ENCODE measurements around the gene LMAN1.

Gene LMAN1

DNA sequence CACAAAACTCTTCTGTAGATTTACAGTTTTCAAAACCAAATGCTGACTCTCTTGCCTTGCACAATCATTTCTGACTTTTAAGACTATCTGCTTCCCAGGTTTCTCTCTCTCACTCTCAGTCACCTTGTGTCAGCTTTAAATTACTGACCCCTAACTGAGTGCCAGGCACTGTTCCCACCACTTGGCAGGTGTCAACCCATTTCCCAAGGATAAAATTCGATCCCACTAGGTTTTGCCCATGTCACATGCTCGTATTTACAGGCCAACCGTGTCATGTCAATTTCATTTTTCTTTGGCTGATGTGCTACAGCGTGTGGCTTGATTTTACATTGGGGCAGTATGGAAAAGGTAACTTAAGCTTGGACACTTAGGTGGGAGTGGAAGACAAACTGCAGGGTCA, 26.1 kb upstream of the LMAN1 start:
- Histone ChIP-seq H3K27me3 (ENCODE audit: control insufficient read depth in 2 of 2, insufficient read depth in 2 of 2, low read length in 2 of 2) (peaks cover 0 to 4% of the 10 kb centered on the region in 2 donors), H3K27ac (ENCODE audit: low read depth in 2 of 2, low read length in 2 of 2) (no peak overlapping the region), H3K4me1 (ENCODE audit: control insufficient read depth in 2 of 2, insufficient read depth in 2 of 2, low read length in 2 of 2) (no peaks in the 10 kb centered on the region), H3K9me3 (ENCODE audit: control insufficient read depth in 2 of 2, low read length in 2 of 2) (no peaks in the 10 kb centered on the region), H3K36me3 (ENCODE audit: control insufficient read depth in 2 of 2, insufficient read depth in 2 of 2, low read length in 2 of 2) (no peaks in the 10 kb centered on the region), H3K9ac (ENCODE audit: low read depth in 1 of 2, low read length in 2 of 2) (no peak overlapping the region), H3K4me3 (ENCODE audit: low read length in 2 of 2) (no peak overlapping the region)

DNA sequence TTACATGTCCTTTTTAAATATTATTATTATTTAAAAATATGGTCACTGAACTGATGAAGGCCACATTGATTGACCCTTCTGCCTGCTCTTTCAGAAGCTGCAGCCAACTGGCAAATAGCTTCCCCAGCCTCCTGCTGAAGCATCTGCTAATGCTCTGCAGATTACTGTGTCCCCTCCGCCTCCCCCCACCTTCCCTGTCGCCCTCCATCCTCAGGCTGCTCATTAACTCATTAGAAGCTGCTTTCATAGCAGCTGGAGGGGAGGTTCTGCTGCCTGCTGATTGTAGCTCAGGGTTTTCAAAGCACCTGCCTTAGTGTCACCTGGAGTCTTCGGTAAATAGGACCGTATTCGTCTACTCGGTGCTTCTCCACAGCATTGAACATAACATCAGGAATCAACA, 24.8 kb upstream of the LMAN1 start:
- Histone ChIP-seq H3K36me3 (ENCODE audit: control insufficient read depth in 2 of 2, insufficient read depth in 2 of 2, low read length in 2 of 2) (no peaks in the 10 kb centered on the region), H3K9ac (ENCODE audit: low read depth in 1 of 2, low read length in 2 of 2) (no peak overlapping the region), H3K27me3 (ENCODE audit: control insufficient read depth in 2 of 2, insufficient read depth in 2 of 2, low read length in 2 of 2) (peaks cover 0 to 7% of the 10 kb centered on the region in 2 donors), H3K4me1 (ENCODE audit: control insufficient read depth in 2 of 2, insufficient read depth in 2 of 2, low read length in 2 of 2) (no peaks in the 10 kb centered on the region), H3K4me3 (ENCODE audit: low read length in 2 of 2) (no peak overlapping the region), H3K9me3 (ENCODE audit: control insufficient read depth in 2 of 2, low read length in 2 of 2) (no peaks in the 10 kb centered on the region), H3K27ac (ENCODE audit: low read depth in 2 of 2, low read length in 2 of 2) (no peak overlapping the region)

DNA sequence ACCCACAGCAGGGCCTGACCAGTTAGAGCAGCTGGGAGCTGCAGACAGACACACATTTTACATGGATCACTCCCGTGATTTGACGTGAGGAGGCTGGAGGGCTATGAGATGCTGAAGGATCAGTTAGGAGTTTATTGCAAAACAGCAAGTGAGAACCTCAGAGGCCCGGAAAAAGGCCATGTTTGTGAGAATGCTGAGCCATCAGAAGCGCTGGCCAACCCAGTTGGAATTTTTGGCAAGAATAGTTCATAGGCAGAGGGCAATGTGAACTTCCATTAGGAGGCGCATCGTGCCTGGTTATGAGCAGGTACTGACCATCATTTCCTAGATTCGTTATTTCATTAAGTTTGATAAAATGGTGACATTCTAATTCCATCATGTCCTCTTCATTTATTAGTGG, 23.3 kb upstream of the LMAN1 start:
- Histone ChIP-seq H3K27ac (ENCODE audit: low read depth in 2 of 2, low read length in 2 of 2) (no peak overlapping the region), H3K9ac (ENCODE audit: low read depth in 1 of 2, low read length in 2 of 2) (no peak overlapping the region), H3K4me3 (ENCODE audit: low read length in 2 of 2) (no peak overlapping the region), H3K27me3 (ENCODE audit: control insufficient read depth in 2 of 2, insufficient read depth in 2 of 2, low read length in 2 of 2) (peaks cover 0 to 7% of the 10 kb centered on the region in 2 donors), H3K4me1 (ENCODE audit: control insufficient read depth in 2 of 2, insufficient read depth in 2 of 2, low read length in 2 of 2) (no peaks in the 10 kb centered on the region), H3K36me3 (ENCODE audit: control insufficient read depth in 2 of 2, insufficient read depth in 2 of 2, low read length in 2 of 2) (no peaks in the 10 kb centered on the region), H3K9me3 (ENCODE audit: control insufficient read depth in 2 of 2, low read length in 2 of 2) (no peaks in the 10 kb centered on the region)

DNA sequence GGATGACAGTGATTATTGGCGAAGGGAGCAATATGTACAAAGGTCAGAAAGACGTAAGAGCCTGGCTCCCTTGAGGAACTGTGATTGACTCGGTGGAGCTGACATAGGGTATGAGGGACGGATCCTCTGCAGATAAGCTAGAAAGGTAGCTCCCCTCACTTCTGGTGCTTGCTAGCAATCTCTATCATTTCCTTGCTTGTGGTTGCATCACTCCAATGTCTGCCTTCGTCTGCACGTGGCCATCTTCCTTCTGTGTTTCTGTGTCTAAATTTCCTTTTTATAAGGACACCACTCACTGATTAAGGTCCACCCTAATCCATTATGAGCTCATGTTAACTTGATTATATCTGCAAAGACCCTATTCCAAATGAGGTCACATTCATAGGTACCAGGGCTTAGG, 22.9 kb upstream of the LMAN1 start:
- Histone ChIP-seq H3K4me3 (ENCODE audit: low read length in 2 of 2) (no peak overlapping the region), H3K9me3 (ENCODE audit: control insufficient read depth in 2 of 2, low read length in 2 of 2) (no peaks in the 10 kb centered on the region), H3K27me3 (ENCODE audit: control insufficient read depth in 2 of 2, insufficient read depth in 2 of 2, low read length in 2 of 2) (peaks cover 0 to 7% of the 10 kb centered on the region in 2 donors), H3K27ac (ENCODE audit: low read depth in 2 of 2, low read length in 2 of 2) (no peak overlapping the region), H3K9ac (ENCODE audit: low read depth in 1 of 2, low read length in 2 of 2) (no peak overlapping the region), H3K4me1 (ENCODE audit: control insufficient read depth in 2 of 2, insufficient read depth in 2 of 2, low read length in 2 of 2) (no peaks in the 10 kb centered on the region), H3K36me3 (ENCODE audit: control insufficient read depth in 2 of 2, insufficient read depth in 2 of 2, low read length in 2 of 2) (no peaks in the 10 kb centered on the region)

DNA sequence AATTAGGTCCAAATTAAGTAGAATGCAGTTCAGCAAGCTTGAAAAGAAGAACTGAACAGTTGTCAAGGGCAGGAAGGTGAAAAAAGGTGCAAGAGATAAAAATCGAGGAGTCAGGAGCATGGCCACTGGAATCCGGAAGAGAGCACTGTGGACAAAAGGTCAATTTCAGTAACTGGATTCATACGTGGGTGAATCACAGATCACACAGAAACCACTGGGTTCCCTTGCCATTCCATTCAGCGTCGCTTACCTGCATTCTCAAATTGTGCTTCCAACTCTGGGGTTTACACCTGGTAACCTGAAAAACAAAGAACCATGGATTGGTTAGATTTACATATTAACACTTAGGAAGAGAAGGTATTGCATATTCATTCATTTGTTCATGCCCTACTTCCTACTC, 21.6 kb upstream of the LMAN1 start:
- Histone ChIP-seq H3K27ac (ENCODE audit: low read depth in 2 of 2, low read length in 2 of 2) (no peak overlapping the region), H3K4me3 (ENCODE audit: low read length in 2 of 2) (no peak overlapping the region), H3K4me1 (ENCODE audit: control insufficient read depth in 2 of 2, insufficient read depth in 2 of 2, low read length in 2 of 2) (no peaks in the 10 kb centered on the region), H3K27me3 (ENCODE audit: control insufficient read depth in 2 of 2, insufficient read depth in 2 of 2, low read length in 2 of 2) (peaks cover 0 to 7% of the 10 kb centered on the region in 2 donors), H3K9ac (ENCODE audit: low read depth in 1 of 2, low read length in 2 of 2) (no peak overlapping the region), H3K36me3 (ENCODE audit: control insufficient read depth in 2 of 2, insufficient read depth in 2 of 2, low read length in 2 of 2) (no peaks in the 10 kb centered on the region), H3K9me3 (ENCODE audit: control insufficient read depth in 2 of 2, low read length in 2 of 2) (no peaks in the 10 kb centered on the region)

DNA sequence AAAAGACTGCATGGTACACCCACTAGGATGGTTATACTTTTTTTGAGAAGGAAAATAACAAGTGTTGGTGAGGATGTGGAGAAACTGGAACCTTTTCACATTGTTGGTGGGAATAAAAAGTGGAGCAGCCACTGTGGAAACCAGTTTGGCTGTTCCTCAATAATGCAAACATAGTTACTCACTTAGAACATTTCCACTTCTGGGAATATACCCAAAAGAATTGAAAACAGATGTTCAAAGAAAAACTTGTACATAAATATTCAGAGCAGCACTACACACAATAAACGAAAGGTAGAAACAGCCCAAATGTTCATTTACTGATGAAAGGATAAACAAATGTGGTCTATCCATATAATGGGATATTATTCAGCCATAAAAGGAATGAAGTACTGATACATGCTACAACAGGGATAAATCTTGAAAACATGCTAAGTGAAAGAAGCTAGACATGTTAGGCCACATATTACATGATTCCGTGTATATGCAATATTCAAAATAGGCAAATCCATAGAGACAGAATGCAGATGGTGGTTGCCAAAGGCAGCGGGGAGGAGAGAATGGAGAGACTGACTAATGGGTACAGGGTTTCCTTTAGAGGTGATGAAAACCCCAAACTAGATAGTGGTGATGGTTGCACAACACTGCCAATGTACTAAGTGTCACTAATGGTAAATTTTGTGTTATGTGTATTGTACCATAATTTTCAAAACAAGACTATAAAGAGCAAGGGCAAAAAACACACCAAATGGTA, 20.9 kb upstream of the LMAN1 start:
- Histone ChIP-seq H3K36me3 (ENCODE audit: control insufficient read depth in 2 of 2, insufficient read depth in 2 of 2, low read length in 2 of 2) (no peaks in the 10 kb centered on the region), H3K9me3 (ENCODE audit: control insufficient read depth in 2 of 2, low read length in 2 of 2) (no peaks in the 10 kb centered on the region), H3K4me3 (ENCODE audit: low read length in 2 of 2) (no peak overlapping the region), H3K27ac (ENCODE audit: low read depth in 2 of 2, low read length in 2 of 2) (no peak overlapping the region), H3K27me3 (ENCODE audit: control insufficient read depth in 2 of 2, insufficient read depth in 2 of 2, low read length in 2 of 2) (peaks cover 0 to 7% of the 10 kb centered on the region in 2 donors), H3K4me1 (ENCODE audit: control insufficient read depth in 2 of 2, insufficient read depth in 2 of 2, low read length in 2 of 2) (no peaks in the 10 kb centered on the region), H3K9ac (ENCODE audit: low read depth in 1 of 2, low read length in 2 of 2) (no peak overlapping the region)

DNA sequence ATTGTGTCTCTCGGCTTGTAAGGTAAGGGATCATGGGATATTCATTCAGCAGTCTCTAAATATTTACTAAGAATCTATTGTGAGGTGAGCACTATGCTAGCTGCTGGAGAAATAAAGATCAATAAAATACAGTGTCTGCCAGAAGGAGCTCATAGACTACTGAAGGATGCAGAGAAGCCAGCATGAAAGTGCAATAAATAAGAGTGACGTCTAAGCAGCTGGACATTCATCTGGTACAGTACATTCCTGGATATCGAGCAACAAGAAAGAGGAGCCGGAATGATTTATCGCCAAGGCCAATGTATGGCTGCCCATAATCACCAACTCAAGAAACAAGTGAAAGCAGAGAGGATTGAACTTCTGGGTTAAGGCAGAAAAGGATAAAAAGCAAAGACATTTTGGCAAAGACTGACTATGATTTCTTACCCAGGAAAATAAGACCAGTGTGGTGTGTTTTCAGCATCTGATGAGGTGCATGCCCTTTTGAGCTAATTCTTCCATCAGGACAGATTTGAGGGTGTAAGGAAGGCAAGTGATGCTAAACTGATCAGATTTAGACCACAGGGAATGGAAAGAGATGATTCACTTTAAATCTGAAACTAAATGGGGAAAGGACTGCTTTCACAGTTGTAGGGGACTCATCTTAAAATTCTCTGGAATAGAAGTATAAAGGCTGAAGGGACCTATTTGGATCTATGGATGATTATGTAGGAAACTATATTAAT, 18.7 kb upstream of the LMAN1 start:
- H3K36me3 ChIP-seq (ENCODE audit: control insufficient read depth in 2 of 2, insufficient read depth in 2 of 2, low read length in 2 of 2) = no peaks in the 10 kb centered on the region
- no peak overlapping the region for H3K4me3 ChIP-seq (ENCODE audit: low read length in 2 of 2)

DNA sequence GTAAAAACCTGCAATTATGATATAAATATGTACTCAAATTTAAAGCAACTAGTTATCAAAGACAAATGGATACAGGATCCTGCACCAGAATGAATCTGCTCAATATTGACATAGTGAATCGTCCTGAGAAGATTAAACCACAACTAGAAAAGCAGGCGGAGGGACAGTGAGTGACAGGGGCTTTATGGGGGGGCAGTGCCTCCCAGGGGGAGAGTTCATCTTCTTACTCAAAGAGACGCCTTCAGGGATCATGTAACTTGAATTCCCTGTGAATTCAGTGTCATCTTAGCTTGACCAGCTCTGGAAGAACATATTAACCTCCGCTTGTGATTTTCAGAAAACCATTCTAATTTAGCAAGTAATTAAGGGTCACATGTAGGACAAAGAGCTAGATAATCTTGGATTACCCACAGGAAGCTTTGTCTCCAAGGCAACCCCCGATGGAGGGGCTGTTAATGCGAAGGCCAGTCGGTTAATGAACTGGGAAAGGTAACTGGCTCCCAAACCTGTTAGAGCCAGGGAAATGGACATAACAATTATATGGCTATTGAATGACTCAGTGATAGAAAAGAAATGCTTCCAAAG, 17.4 kb upstream of the LMAN1 start:
- Histone ChIP-seq H3K4me1 (ENCODE audit: control insufficient read depth in 2 of 2, insufficient read depth in 2 of 2, low read length in 2 of 2) (no peaks in the 10 kb centered on the region), H3K27ac (ENCODE audit: low read depth in 2 of 2, low read length in 2 of 2) (no peak overlapping the region), H3K36me3 (ENCODE audit: control insufficient read depth in 2 of 2, insufficient read depth in 2 of 2, low read length in 2 of 2) (no peaks in the 10 kb centered on the region), H3K9ac (ENCODE audit: low read depth in 1 of 2, low read length in 2 of 2) (no peak overlapping the region), H3K9me3 (ENCODE audit: control insufficient read depth in 2 of 2, low read length in 2 of 2) (no peaks in the 10 kb centered on the region), H3K4me3 (ENCODE audit: low read length in 2 of 2) (no peak overlapping the region), H3K27me3 (ENCODE audit: control insufficient read depth in 2 of 2, insufficient read depth in 2 of 2, low read length in 2 of 2) (peaks cover 6 to 9% of the 10 kb centered on the region in 2 donors)

More for the DNA sequence above, 18.7 kb upstream of the LMAN1 start:
- H3K27ac ChIP-seq (ENCODE audit: low read depth in 2 of 2, low read length in 2 of 2) = no peak overlapping the region
- H3K4me1 ChIP-seq (ENCODE audit: control insufficient read depth in 2 of 2, insufficient read depth in 2 of 2, low read length in 2 of 2) = no peaks in the 10 kb centered on the region
- no peaks in the 10 kb centered on the region for H3K9me3 ChIP-seq (ENCODE audit: control insufficient read depth in 2 of 2, low read length in 2 of 2)
- H3K9ac ChIP-seq (ENCODE audit: low read depth in 1 of 2, low read length in 2 of 2) = no peak overlapping the region
- H3K27me3 ChIP-seq (ENCODE audit: control insufficient read depth in 2 of 2, insufficient read depth in 2 of 2, low read length in 2 of 2) = peaks cover 3 to 7% of the 10 kb centered on the region in 2 donors

DNA sequence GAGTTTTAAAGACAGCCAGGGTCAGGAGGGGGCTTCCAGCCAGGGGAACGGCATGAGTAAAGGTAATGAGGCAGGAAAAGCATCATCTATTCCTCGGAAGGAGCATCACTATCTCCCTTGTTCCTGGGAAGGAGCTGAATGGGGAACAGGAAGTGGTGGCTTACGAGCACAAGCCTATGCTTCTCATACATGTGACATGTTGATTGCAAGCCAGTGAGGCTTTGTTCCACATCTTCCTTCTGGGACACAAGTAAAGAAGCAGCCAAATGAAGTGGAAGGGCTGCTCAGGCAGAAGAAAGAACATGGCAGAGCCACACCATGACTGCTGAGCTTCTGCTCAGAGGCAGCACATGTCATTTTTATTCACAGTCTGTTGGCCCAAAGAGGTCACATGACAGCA, 15.1 kb upstream of the LMAN1 start:
- Histone ChIP-seq H3K4me3 (ENCODE audit: low read length in 2 of 2) (no peak overlapping the region), H3K27me3 (ENCODE audit: control insufficient read depth in 2 of 2, insufficient read depth in 2 of 2, low read length in 2 of 2) (peaks cover 2 to 6% of the 10 kb centered on the region in 2 donors), H3K9me3 (ENCODE audit: control insufficient read depth in 2 of 2, low read length in 2 of 2) (no peaks in the 10 kb centered on the region), H3K27ac (ENCODE audit: low read depth in 2 of 2, low read length in 2 of 2) (no peak overlapping the region), H3K36me3 (ENCODE audit: control insufficient read depth in 2 of 2, insufficient read depth in 2 of 2, low read length in 2 of 2) (no peaks in the 10 kb centered on the region), H3K9ac (ENCODE audit: low read depth in 1 of 2, low read length in 2 of 2) (no peak overlapping the region), H3K4me1 (ENCODE audit: control insufficient read depth in 2 of 2, insufficient read depth in 2 of 2, low read length in 2 of 2) (no peaks in the 10 kb centered on the region)

DNA sequence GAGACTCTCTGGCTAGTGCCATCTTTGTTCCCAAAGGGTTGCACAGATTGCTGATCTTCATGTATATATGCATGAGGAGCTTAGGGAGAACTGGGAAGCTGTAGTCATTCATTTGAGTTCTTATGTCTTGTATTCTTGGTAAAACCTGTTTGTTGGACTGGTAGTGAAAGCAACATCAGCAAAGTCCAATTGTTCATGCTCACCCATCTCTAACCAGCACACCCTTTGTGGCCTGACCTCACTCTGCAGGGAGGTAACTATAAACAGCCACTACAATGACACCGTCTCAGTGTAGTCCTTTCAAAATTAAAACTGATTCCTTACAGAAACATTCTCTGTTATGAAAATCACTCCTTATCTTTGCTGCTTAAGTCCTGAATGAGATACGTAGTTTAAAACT, 13.9 kb upstream of the LMAN1 start:
- no peak overlapping the region for H3K27ac ChIP-seq (ENCODE audit: low read depth in 2 of 2, low read length in 2 of 2)
- H3K9me3 ChIP-seq (ENCODE audit: control insufficient read depth in 2 of 2, low read length in 2 of 2) = no peaks in the 10 kb centered on the region
- H3K4me1 ChIP-seq (ENCODE audit: control insufficient read depth in 2 of 2, insufficient read depth in 2 of 2, low read length in 2 of 2) = no peaks in the 10 kb centered on the region
- H3K9ac ChIP-seq (ENCODE audit: low read depth in 1 of 2, low read length in 2 of 2) = no peak overlapping the region
- H3K27me3 ChIP-seq (ENCODE audit: control insufficient read depth in 2 of 2, insufficient read depth in 2 of 2, low read length in 2 of 2) = peaks cover 2 to 6% of the 10 kb centered on the region in 2 donors
- H3K36me3 ChIP-seq (ENCODE audit: control insufficient read depth in 2 of 2, insufficient read depth in 2 of 2, low read length in 2 of 2) = no peaks in the 10 kb centered on the region
- no peak overlapping the region for H3K4me3 ChIP-seq (ENCODE audit: low read length in 2 of 2)
